ENCODE data around the gene SMURF1.

GRCh38 chr7:99165816-99166215, 21.9 kb upstream of the SMURF1 start:
- TF ChIP-seq POLR2A (IDR thresholded peaks at IDR 0.05) = no peak
- no peak for TF ChIP-seq CTCF (IDR thresholded peaks at IDR 0.05)
- no peak for TF ChIP-seq POLR2AphosphoS5 (IDR thresholded peaks at IDR 0.05)
- TF ChIP-seq EP300 (IDR thresholded peaks at IDR 0.05) = no peak

Measured in sigmoid colon (tissue), 4 donors.